ENCODE measurements around the gene CHL1. TPM values are rescaled to one million over a fixed set of nuclear protein-coding genes. Genes with fewer than 3 reads are reported as not detected.

The CHL1 gene
- total RNA-seq, 1 donor from 2014 or later, result 16.0 TPM

GRCh38 chr3:228442-229182 is 32.0 kb downstream of the CHL1 start:
- intact Hi-C loops (cut with DNase I), result no loop called here
- no peak for DNase-seq
- no peak for ATAC-seq
- Histone ChIP-seq H3K4me1 (no peaks in the 10 kb centered on the region), H3K4me3 (no peak overlapping the region), H3K27me3 (no peaks in the 10 kb centered on the region), H3K36me3 (no peaks in the 10 kb centered on the region), H3K27ac (no peak overlapping the region), H3K9me3 (no peaks in the 10 kb centered on the region)
- TF ChIP-seq CTCF (IDR thresholded peaks at IDR 0.05), result no peak

- TF ChIP-seq CTCF (IDR thresholded peaks at IDR 0.05), result no peak
- Histone ChIP-seq H3K9me3 (no peaks in the 10 kb centered on the region), H3K4me3 (no peak overlapping the region), H3K27me3 (no peaks in the 10 kb centered on the region), H3K36me3 (no peaks in the 10 kb centered on the region), H3K27ac (no peak overlapping the region), H3K4me1 (no peaks in the 10 kb centered on the region)
- no peak for DNase-seq
- ATAC-seq, result peak; percentile 22
- intact Hi-C loops (cut with DNase I), result no loop called here
Observed at GRCh38 chr3:229183-229661, 32.7 kb downstream of the CHL1 start.

GRCh38 chr3:236881-237280 is 40.3 kb downstream of the CHL1 start:
- intact Hi-C loops (cut with DNase I), result no loop called here
- TF ChIP-seq CTCF (IDR thresholded peaks at IDR 0.05), result no peak

GRCh38 chr3:242602-243355 is 46.2 kb downstream of the CHL1 start:
- Histone ChIP-seq H3K27ac (no peak overlapping the region), H3K4me1 (no peaks in the 10 kb centered on the region), H3K9me3 (no peaks in the 10 kb centered on the region), H3K4me3 (no peak overlapping the region), H3K27me3 (no peaks in the 10 kb centered on the region), H3K36me3 (no peaks in the 10 kb centered on the region)
- no peak for DNase-seq
- no peak for ATAC-seq
- no peak for TF ChIP-seq CTCF (IDR thresholded peaks at IDR 0.05)
- intact Hi-C loops (cut with DNase I), result no loop called here

More at GRCh38 chr3:236881-237280, 40.3 kb downstream of the CHL1 start:
- Histone ChIP-seq H3K4me1 (no peaks in the 10 kb centered on the region), H3K4me3 (no peak overlapping the region), H3K27me3 (no peaks in the 10 kb centered on the region), H3K27ac (no peak overlapping the region), H3K9me3 (no peaks in the 10 kb centered on the region), H3K36me3 (no peaks in the 10 kb centered on the region)
- no peak for DNase-seq
- ATAC-seq, result no peak

- H3K27ac ChIP-seq, result no peak overlapping the region
- DNase-seq, result no peak
- intact Hi-C loops (cut with DNase I), result no loop called here
- H3K4me1 ChIP-seq, result no peaks in the 10 kb centered on the region
- no peak for TF ChIP-seq CTCF (IDR thresholded peaks at IDR 0.05)
- H3K27me3 ChIP-seq, result no peaks in the 10 kb centered on the region
- H3K36me3 ChIP-seq, result no peaks in the 10 kb centered on the region
- ATAC-seq, result no peak
- no peak overlapping the region for H3K4me3 ChIP-seq
- H3K9me3 ChIP-seq, result no peaks in the 10 kb centered on the region
Observed at GRCh38 chr3:243356-243725, 46.8 kb downstream of the CHL1 start.

All from upper lobe of right lung (tissue), 1 donor.